K562 (cell line): ENCODE results near the gene DNAJC11. TPM values are rescaled to one million over a fixed set of nuclear protein-coding genes. Genes with fewer than 3 reads are reported as not detected.
"Not testable (repeated sequence)": the region's sequence is repeated elsewhere in the genome, so short reads cannot be mapped to it uniquely, and the experiment has no call there.

Experiments used
- ATAC-seq: fragments of 200-7000 bp; cut with Tn5 transposase; 3 replicates; pipeline ENCODE4 v1.9.1; 2020; ENCODE audit warnings: moderate library complexity
- BruUV-seq: library from RNA; stranded (reverse); fragments of 400-500 nt; replicated peaks from 2 replicates; lab custom pipeline; 2021; lab: Mats Ljungman, UMichigan
- CTCF ChIA-PET: fragments of 300-600 bp; formaldehyde crosslinking; extraction: SDS; loops from one replicate; lab custom pipeline; 2021; ENCODE audit warnings: low intra/inter-chr PET ratio; lab: Yijun Ruan, JAX
- POLR2A ChIA-PET: fragments of 300-600, 350-650 bp; sonication (Branson Sonifier 250); formaldehyde crosslinking; extraction: SDS; loops from one replicate; lab custom pipeline; 2021; ENCODE audit warnings: antibody characterized with exemption, inconsistent platforms; lab: Yijun Ruan, JAX
- DNase-seq, 4 experiments: peaks; one replicate each; pipeline versions ENCODE4 v3.0.0 to v3.0.0-alpha.2; 2011 to 2018; ENCODE audit warnings: low spot score in 3 of 4, mixed read lengths in 3 of 4; ENCODE audit errors: extremely low read depth in 1 of 4
- FAIRE-seq: peaks from 2 replicates; lab custom pipeline; 2011; peaks lifted over from hg19 to GRCh38; lab: Jason Lieb, UNC
- H2AFZ ChIP-seq: 2 replicates; pipeline ENCODE4 v1.6.0; 2011; ENCODE audit warnings: low read depth, low read length, control low read depth, inconsistent platforms
- H3K27ac ChIP-seq: fragments of 200-600 bp; 3 replicates; pipeline ENCODE4 v1.8.0; 2011; ENCODE audit warnings: low read depth, mild to moderate bottlenecking, control low read depth, inconsistent platforms, low read length, moderate library complexity, mixed read lengths; ENCODE audit errors: extremely low read depth
- H3K27me3 ChIP-seq, 2 experiments: fragments of 300-600 bp in 1 of 2; 2 replicates in 1 of 2; 3 replicates in 1 of 2; pipeline versions ENCODE4 v1.6.0 to v1.8.0; 2011; ENCODE audit warnings: inconsistent platforms in 2 of 2, low read length in 2 of 2, mild to moderate bottlenecking in 1 of 2, mixed read lengths in 1 of 2, moderate library complexity in 1 of 2; ENCODE audit not compliant: control insufficient read depth in 2 of 2, insufficient read depth in 2 of 2
- H3K36me3 ChIP-seq: fragments of 300-600 bp; 3 replicates; pipeline ENCODE4 v1.8.0; 2011; ENCODE audit warnings: mild to moderate bottlenecking, low read length, inconsistent platforms; ENCODE audit not compliant: control insufficient read depth, insufficient read depth
- H3K4me1 ChIP-seq, 2 experiments: fragments of 200-600 bp in 1 of 2; replicated peaks in 1 of 2; 2 replicates in 1 of 2; 3 replicates in 1 of 2; pipeline versions ENCODE4 v1.5.1 to v1.8.0; 2011; ENCODE audit warnings: inconsistent platforms in 2 of 2, low read length in 2 of 2, mild to moderate bottlenecking in 1 of 2, mixed read lengths in 1 of 2, moderate library complexity in 1 of 2; ENCODE audit not compliant: control insufficient read depth in 2 of 2, insufficient read depth in 2 of 2
- H3K4me2 ChIP-seq: 2 replicates; pipeline ENCODE4 v1.6.1; 2011; ENCODE audit warnings: low read length, control low read depth, inconsistent platforms, mixed read lengths; ENCODE audit not compliant: insufficient read depth
- H3K4me3 ChIP-seq: fragments of 200-600 bp; sonication (generic), shearing (Covaris generic); 2 replicates; pipeline ENCODE4 v1.5.1; 2016; ENCODE audit warnings: control low read depth, inconsistent platforms
- H3K79me2 ChIP-seq: fragments of 200-600 bp; 3 replicates; pipeline ENCODE4 v1.8.0; 2011; ENCODE audit warnings: low read length, inconsistent platforms; ENCODE audit not compliant: control insufficient read depth, insufficient read depth
- H3K9ac ChIP-seq, 2 experiments: 2 replicates each; pipeline versions ENCODE4 v1.6.0 to v1.6.1; 2011; ENCODE audit warnings: low read depth in 2 of 2, low read length in 2 of 2, control low read depth in 1 of 2, inconsistent platforms in 1 of 2, mild to moderate bottlenecking in 1 of 2, mixed read lengths in 1 of 2; ENCODE audit not compliant: insufficient read depth in 1 of 2
- H3K9me1 ChIP-seq: one replicate; pipeline ENCODE4 v1.6.0; 2011; ENCODE audit warnings: inconsistent platforms, mild to moderate bottlenecking, low read length, moderate library complexity; ENCODE audit not compliant: control insufficient read depth, insufficient read depth
- H3K9me3 ChIP-seq: replicated peaks from 2 replicates; pipeline ENCODE4 v1.5.1; 2011; ENCODE audit warnings: low read depth, low read length, inconsistent platforms; ENCODE audit not compliant: control insufficient read depth, insufficient read depth
- H4K20me1 ChIP-seq: replicated peaks from 2 replicates; pipeline ENCODE4 v1.6.1; 2011; ENCODE audit warnings: low read length, inconsistent platforms, mixed read lengths; ENCODE audit not compliant: control insufficient read depth, insufficient read depth
- ETV6 ChIP-seq, 3 experiments: fragments of 150-350 bp in 1 of 3; sonication (generic) in 1 of 3; formaldehyde crosslinking in 1 of 3; IDR thresholded peaks; 2 replicates each; pipeline versions ENCODE4 v1.6.1 to v1.8.0; 2014 to 2022; ENCODE audit warnings: borderline replicate concordance in 2 of 3, low read depth in 2 of 3, antibody characterized with exemption in 1 of 3, low read length in 1 of 3, mild to moderate bottlenecking in 1 of 3, missing genetic modification reagents in 1 of 3
- FOXP4 ChIP-seq: sonication (generic); formaldehyde crosslinking; IDR thresholded peaks from 2 replicates; pipeline ENCODE4 v1.8.0; 2022; ENCODE audit warnings: mild to moderate bottlenecking, missing genetic modification reagents, borderline replicate concordance
- HLTF ChIP-seq: fragments of 450-650 bp; IDR thresholded peaks from 2 replicates; pipeline ENCODE4 v1.6.1; 2016
- NFRKB ChIP-seq: fragments of 450-650 bp; IDR thresholded peaks from 2 replicates; pipeline ENCODE4 v1.6.1; 2016; ENCODE audit warnings: low read depth
- POLR2AphosphoS5 ChIP-seq: IDR thresholded peaks from 2 replicates; pipeline ENCODE4 v1.6.1; 2011; ENCODE audit warnings: mild to moderate bottlenecking, low read depth, low read length, moderate library complexity; ENCODE audit not compliant: control insufficient read depth, insufficient read depth
- ZNF224 ChIP-seq: sonication (generic); formaldehyde crosslinking; IDR thresholded peaks from 2 replicates; pipeline ENCODE4 v1.8.0; 2022; ENCODE audit warnings: mild to moderate bottlenecking, missing genetic modification reagents
- ZNF282 ChIP-seq: sonication (generic); formaldehyde crosslinking; IDR thresholded peaks from 2 replicates; pipeline ENCODE4 v1.8.1; 2023; ENCODE audit warnings: missing genetic modification reagents
- WGBS: fragments of 100-300 bp; shearing (Covaris generic); methylation state at CpG from one replicate; pipeline ENCODE4 v1.1.6; 2016; ENCODE audit warnings: low coverage, mixed read lengths; ENCODE audit not compliant: insufficient coverage; ENCODE audit errors: missing lambda C conversion rate; 5-methylcytosine and 5-hydroxymethylcytosine counted together
- in situ Hi-C: fragments of 300-500 bp; cut with MboI; formaldehyde crosslinking; loops from 4 replicates; pipeline ENCODE4 v1.15.0; 2018; ENCODE audit warnings: inconsistent platforms, mixed read lengths
- intact Hi-C: fragments of 100-400 bp; cut with micrococcal nuclease; formaldehyde crosslinking; loops from 2 replicates; pipeline ENCODE4 v1.14.2; 2022
- polyA plus RNA-seq, 8 experiments: library from polyadenylated mRNA; depleted of rRNA in 4 of 8; stranded (reverse) in 5 of 8; unstranded in 3 of 8; fragments of >200 nt; fragmentation: Nextera tagmentation in 2 of 8; fragmentation: Illumina TruSeq in 1 of 8; extraction: Ambion mirVana in 2 of 8; extraction: Trizol in 1 of 8; gene quantifications; 2 replicates each; pipeline versions ENCODE4 v1.2.1 to v1.2.3, GENCODE V29; 2011 to 2014; ENCODE audit warnings: inconsistent platforms in 1 of 8, missing spikeins in 1 of 8
- total RNA-seq, 7 experiments: library from RNA; depleted of rRNA in 6 of 7; stranded (reverse); fragments of >200 nt in 6 of 7; fragmentation: Illumina TruSeq in 2 of 7; extraction: Trizol in 2 of 7; gene quantifications; 2 replicates each; pipeline versions ENCODE4 v1.2.1 to v1.2.3, GENCODE V29; 2011 to 2021; ENCODE audit warnings: low replicate concordance in 1 of 7

The DNAJC11 gene
- total and polyA plus RNA-seq, 9 of the 15 experiments (the other 6 are each of a cell fraction or from before 2014, with no cell fraction given): 14.1 to 123 (median 76.6) TPM

GRCh38 chr1:6700853-6701436, 671 bp downstream of the DNAJC11 start (continued):
- TF ChIP-seq ZNF282 (CRISPR knock-in tag): 0 out of 2 replicates have a peak, but pooled peaks have one; percentile 58
- TF ChIP-seq FOXP4 (CRISPR knock-in tag): 0 out of 2 replicates have a peak, but pooled peaks have one; percentile 74
- 0 out of 2 replicates have a peak, but pooled peaks have one; percentile 12 for TF ChIP-seq NFRKB
- TF ChIP-seq HLTF: no peak
- TF ChIP-seq ETV6 (IDR thresholded peaks at IDR 0.05; ENCODE audit: borderline replicate concordance in 1 of 2, low read depth in 2 of 2, low read length in 1 of 2): no peak
- TF ChIP-seq ETV6 (CRISPR knock-in tag; IDR thresholded peaks at IDR 0.05; ENCODE audit: borderline replicate concordance): peak; percentile 69; the same call in 1 of the 2 replicates
- TF ChIP-seq ZNF224: 0 out of 2 replicates have a peak, but pooled peaks have one; percentile 46

DNA sequence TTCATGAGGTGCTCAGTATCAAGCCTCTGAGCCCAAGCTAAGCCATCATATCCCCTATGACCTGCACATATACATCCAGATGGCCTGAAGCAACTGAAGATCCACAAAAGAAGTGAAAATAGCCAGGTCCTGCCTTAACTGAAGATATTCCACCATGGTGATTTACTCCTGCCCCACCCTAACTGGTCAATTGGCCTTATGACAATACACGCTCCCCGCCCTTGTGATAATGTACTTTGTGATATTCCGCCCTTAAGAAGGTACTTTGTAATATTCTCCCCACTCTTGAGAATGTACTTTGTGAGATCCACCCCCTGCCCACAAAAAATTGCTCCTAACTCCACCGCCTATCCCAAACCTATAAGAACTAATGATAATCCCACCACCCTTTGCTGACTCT, 1.7 kb downstream of the DNAJC11 start:
- H3K9me1 ChIP-seq, BruUV-seq, H3K27me3 ChIP-seq, H3K9me3 ChIP-seq, DNase-seq, H3K27ac ChIP-seq, in situ Hi-C loops, FAIRE-seq, intact Hi-C loops, ATAC-seq, H2AFZ ChIP-seq, H3K9ac ChIP-seq, H4K20me1 ChIP-seq, CTCF ChIA-PET: not testable (repeated sequence)
- POLR2A ChIA-PET: interaction anchor here (0.9 to 2.1 kb wide), 2 partner anchors 8 to 25 kb away, joined by 3 to 8 read pairs; no protein-coding TSS in a partner anchor
- Histone ChIP-seq H3K4me2 (peak overlapping the region; percentile 90), H3K4me1 (peaks cover 16% of the 10 kb centered on the region in 2 experiments; a peak in 4 of 5 replicates), H3K79me2 (peaks cover 64% of the 10 kb centered on the region), H3K36me3 (peaks cover 44% of the 10 kb centered on the region), H3K4me3 (peak overlapping the region; percentile 97; the same call in 1 of the 2 replicates)
- WGBS: 75% methylated on average over 4 of the region's 4 CpGs
- TF ChIP-seq POLR2AphosphoS5: 0 out of 2 replicates have a peak, but pooled peaks have one; percentile 23
